ENCODE measurements around the gene TNXB.

DNA sequence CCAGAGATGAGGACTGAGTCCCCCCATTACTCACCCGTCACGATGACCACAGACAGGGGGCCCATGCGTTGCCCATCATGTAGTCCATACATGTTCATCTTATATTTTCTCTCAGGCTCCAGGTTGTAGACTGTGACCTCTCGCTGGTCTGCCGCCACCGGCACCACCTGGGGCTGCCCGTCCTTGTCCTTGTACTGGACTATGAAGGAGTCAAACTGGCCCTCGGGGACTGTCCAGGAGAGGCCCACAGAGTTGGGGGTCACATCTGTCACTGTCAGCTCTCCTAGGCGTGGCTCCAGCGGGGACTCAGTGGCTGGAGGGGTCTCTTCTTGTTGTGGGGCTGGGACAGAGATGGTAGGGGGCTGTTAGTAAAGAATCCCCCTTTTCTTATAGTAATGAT is 35.5 kb downstream of the TNXB start:
- TF ChIP-seq POLR2A (IDR thresholded peaks at IDR 0.05; ENCODE audit: low read depth) (no peak), EP300 (IDR thresholded peaks at IDR 0.05) (no peak), POLR2AphosphoS5 (IDR thresholded peaks at IDR 0.05) (no peak)
- TF ChIP-seq, protein P1, sequence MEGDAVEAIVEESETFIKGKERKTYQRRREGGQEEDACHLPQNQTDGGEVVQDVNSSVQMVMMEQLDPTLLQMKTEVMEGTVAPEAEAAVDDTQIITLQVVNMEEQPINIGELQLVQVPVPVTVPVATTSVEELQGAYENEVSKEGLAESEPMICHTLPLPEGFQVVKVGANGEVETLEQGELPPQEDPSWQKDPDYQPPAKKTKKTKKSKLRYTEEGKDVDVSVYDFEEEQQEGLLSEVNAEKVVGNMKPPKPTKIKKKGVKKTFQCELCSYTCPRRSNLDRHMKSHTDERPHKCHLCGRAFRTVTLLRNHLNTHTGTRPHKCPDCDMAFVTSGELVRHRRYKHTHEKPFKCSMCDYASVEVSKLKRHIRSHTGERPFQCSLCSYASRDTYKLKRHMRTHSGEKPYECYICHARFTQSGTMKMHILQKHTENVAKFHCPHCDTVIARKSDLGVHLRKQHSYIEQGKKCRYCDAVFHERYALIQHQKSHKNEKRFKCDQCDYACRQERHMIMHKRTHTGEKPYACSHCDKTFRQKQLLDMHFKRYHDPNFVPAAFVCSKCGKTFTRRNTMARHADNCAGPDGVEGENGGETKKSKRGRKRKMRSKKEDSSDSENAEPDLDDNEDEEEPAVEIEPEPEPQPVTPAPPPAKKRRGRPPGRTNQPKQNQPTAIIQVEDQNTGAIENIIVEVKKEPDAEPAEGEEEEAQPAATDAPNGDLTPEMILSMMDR (IDR thresholded peaks at IDR 0.05), result no peak

Data from esophagus muscularis mucosa (tissue), 4 donors.